ENCODE results near the gene NOTUM. TPM values are rescaled to one million over a fixed set of nuclear protein-coding genes. Genes with fewer than 3 reads are reported as not detected.

Gene NOTUM
- total RNA-seq, 1 donor from 2014 or later, result 0.60 TPM

DNA sequence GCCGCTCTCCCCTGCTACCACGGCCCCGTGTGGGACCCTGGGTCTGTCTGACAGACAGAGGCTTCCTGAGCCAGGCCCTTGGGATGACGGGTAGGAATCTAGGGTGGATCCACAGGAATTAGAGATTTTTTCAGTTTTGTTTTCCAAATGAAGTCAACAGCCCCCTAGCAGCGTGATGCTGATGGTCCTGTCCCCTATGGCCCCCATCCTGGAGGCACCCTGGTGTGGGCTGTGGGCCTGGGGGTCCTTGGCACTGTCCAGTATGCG is 46.2 kb upstream of the NOTUM start:
- Mint-ChIP-seq H3K27ac (no peak overlapping the region), H3K27me3 (no peaks in the 10 kb centered on the region), H3K36me3 (ENCODE audit: insufficient read depth) (no peaks in the 10 kb centered on the region), H3K4me1 (ENCODE audit: low read depth) (no peaks in the 10 kb centered on the region), H3K9me3 (ENCODE audit: low read depth) (no peaks in the 10 kb centered on the region), H3K4me3 (ENCODE audit: low read depth) (no peak overlapping the region)
- DNase-seq (ENCODE audit: low spot score, unreplicated experiment), result no peak
- TF ChIP-seq, protein P1, sequence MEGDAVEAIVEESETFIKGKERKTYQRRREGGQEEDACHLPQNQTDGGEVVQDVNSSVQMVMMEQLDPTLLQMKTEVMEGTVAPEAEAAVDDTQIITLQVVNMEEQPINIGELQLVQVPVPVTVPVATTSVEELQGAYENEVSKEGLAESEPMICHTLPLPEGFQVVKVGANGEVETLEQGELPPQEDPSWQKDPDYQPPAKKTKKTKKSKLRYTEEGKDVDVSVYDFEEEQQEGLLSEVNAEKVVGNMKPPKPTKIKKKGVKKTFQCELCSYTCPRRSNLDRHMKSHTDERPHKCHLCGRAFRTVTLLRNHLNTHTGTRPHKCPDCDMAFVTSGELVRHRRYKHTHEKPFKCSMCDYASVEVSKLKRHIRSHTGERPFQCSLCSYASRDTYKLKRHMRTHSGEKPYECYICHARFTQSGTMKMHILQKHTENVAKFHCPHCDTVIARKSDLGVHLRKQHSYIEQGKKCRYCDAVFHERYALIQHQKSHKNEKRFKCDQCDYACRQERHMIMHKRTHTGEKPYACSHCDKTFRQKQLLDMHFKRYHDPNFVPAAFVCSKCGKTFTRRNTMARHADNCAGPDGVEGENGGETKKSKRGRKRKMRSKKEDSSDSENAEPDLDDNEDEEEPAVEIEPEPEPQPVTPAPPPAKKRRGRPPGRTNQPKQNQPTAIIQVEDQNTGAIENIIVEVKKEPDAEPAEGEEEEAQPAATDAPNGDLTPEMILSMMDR (IDR thresholded peaks at IDR 0.05; ENCODE audit: unreplicated experiment), result no peak

DNA sequence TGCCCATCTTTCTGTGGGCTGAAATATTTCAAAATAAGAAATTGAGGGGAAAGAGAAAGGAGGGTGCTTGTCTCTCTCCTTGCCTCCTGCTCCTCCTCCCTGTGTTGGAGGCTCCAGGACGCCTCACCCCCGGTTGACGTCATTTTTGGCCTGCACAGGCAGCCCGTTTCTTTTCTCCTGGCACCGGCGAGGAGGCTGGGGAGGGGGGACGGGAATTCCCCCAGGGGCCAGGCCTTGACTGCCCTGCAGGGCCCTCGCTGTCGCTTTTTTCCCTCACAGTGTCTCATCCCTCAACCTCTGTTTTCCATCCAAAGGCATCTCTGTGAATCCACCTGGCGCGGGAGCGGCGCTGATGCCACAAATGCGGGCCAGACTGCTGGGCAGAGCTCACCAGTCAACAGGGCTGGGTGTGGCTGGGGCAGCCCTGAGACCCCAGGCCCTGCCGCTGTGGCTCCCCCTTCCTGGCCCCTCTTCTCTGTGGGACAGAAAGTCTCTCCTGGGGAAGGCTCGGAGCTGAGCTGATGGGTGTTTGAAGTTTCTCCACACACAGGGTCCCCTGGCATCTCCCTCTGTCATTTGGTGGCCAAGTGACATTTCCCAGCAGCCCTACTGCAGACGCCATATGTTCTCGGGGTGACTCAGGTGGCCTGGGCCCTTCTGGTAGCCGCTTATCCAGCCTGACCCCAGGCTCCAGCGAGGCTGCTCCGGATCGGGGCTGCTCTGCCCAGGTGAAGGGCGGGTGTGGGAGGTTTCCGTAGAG is 45.7 kb upstream of the NOTUM start:
- Mint-ChIP-seq H3K4me1 (ENCODE audit: low read depth) (no peaks in the 10 kb centered on the region), H3K27ac (no peak overlapping the region), H3K4me3 (ENCODE audit: low read depth) (no peak overlapping the region), H3K36me3 (ENCODE audit: insufficient read depth) (no peaks in the 10 kb centered on the region), H3K9me3 (ENCODE audit: low read depth) (no peaks in the 10 kb centered on the region), H3K27me3 (no peaks in the 10 kb centered on the region)
- no peak for DNase-seq (ENCODE audit: low spot score, unreplicated experiment)
- TF ChIP-seq, protein P1 (IDR thresholded peaks at IDR 0.05; ENCODE audit: unreplicated experiment), result no peak

- H3K4me3 Mint-ChIP-seq (ENCODE audit: low read depth), result no peak overlapping the region
- H3K4me1 Mint-ChIP-seq (ENCODE audit: low read depth), result no peaks in the 10 kb centered on the region
- H3K27me3 Mint-ChIP-seq, result no peaks in the 10 kb centered on the region
- no peaks in the 10 kb centered on the region for H3K9me3 Mint-ChIP-seq (ENCODE audit: low read depth)
- no peak overlapping the region for H3K27ac Mint-ChIP-seq
- no peaks in the 10 kb centered on the region for H3K36me3 Mint-ChIP-seq (ENCODE audit: insufficient read depth)
- TF ChIP-seq, protein P1 (IDR thresholded peaks at IDR 0.05; ENCODE audit: unreplicated experiment), result no peak
- DNase-seq (ENCODE audit: low spot score, unreplicated experiment), result no peak
These were observed 44.8 kb upstream of the NOTUM start for GRCh38 chr17:82005701-82006348.

- no peaks in the 10 kb centered on the region for H3K36me3 Mint-ChIP-seq (ENCODE audit: insufficient read depth)
- TF ChIP-seq, protein P1 (IDR thresholded peaks at IDR 0.05; ENCODE audit: unreplicated experiment), result no peak
- no peaks in the 10 kb centered on the region for H3K27me3 Mint-ChIP-seq
- H3K4me3 Mint-ChIP-seq (ENCODE audit: low read depth), result no peak overlapping the region
- no peaks in the 10 kb centered on the region for H3K9me3 Mint-ChIP-seq (ENCODE audit: low read depth)
- H3K27ac Mint-ChIP-seq, result no peak overlapping the region
- no peak for DNase-seq (ENCODE audit: low spot score, unreplicated experiment)
- H3K4me1 Mint-ChIP-seq (ENCODE audit: low read depth), result no peaks in the 10 kb centered on the region
These were observed 43.8 kb upstream of the NOTUM start for GRCh38 chr17:82004517-82005455.
